Stimulated activated CD8-positive, alpha-beta memory T cell treated with anti-CD3 and anti-CD28 coated beads, Interleukin-2, amount 100 ng/mL, for 1 hour (primary cell): ENCODE data around the gene GALR2.

ENCODE experiments used
- DNase-seq, 2 donors: peaks; one replicate each; pipeline ENCODE4 v3.0.0-alpha.2; 2020; ENCODE audit warnings: low read depth in 2 of 2

The GALR2 gene

GRCh38 chr17:76079535-76079955, 5.0 kb downstream of the GALR2 start:
- DNase-seq: no peak

- no peak for DNase-seq
These were observed 5.6 kb downstream of the GALR2 start for GRCh38 chr17:76079956-76080767.

GRCh38 chr17:76080768-76081287, 6.2 kb downstream of the GALR2 start:
- DNase-seq: no peak

GRCh38 chr17:76081295-76082210, 7.0 kb downstream of the GALR2 start:
- no peak for DNase-seq

- DNase-seq: no peak
These were observed 8.0 kb downstream of the GALR2 start for GRCh38 chr17:76082326-76083251.

- no peak for DNase-seq
These were observed 9.1 kb downstream of the GALR2 start for GRCh38 chr17:76083536-76084182.

- DNase-seq: no peak
These were observed 10.6 kb downstream of the GALR2 start for GRCh38 chr17:76085066-76085730.

GRCh38 chr17:76085731-76086366, 11.3 kb downstream of the GALR2 start:
- DNase-seq: no peak

- DNase-seq: no peak
These were observed 11.8 kb downstream of the GALR2 start for GRCh38 chr17:76086384-76086783.

GRCh38 chr17:76087531-76087930, 12.9 kb downstream of the GALR2 start:
- no peak for DNase-seq

- no peak for DNase-seq
These were observed 13.7 kb downstream of the GALR2 start for GRCh38 chr17:76088041-76088867.

GRCh38 chr17:76088868-76089576, 14.4 kb downstream of the GALR2 start:
- no peak for DNase-seq

GRCh38 chr17:76089680-76090516, 15.3 kb downstream of the GALR2 start:
- DNase-seq: no peak

GRCh38 chr17:76090517-76091129, 16.0 kb downstream of the GALR2 start:
- DNase-seq: no peak

- DNase-seq: no peak
These were observed 17.1 kb downstream of the GALR2 start for GRCh38 chr17:76091526-76092286.
